Activated CD4-positive, CD25-positive, alpha-beta regulatory T cell treated with anti-CD3 and anti-CD28 coated beads, Interleukin-2, amount 50 U/mL, for 72 hours (primary cell): ENCODE data around the gene PHTF1.

Experiments
- DNase-seq: peaks from one replicate; pipeline ENCODE4 v3.0.0; 2021

Gene PHTF1

DNA sequence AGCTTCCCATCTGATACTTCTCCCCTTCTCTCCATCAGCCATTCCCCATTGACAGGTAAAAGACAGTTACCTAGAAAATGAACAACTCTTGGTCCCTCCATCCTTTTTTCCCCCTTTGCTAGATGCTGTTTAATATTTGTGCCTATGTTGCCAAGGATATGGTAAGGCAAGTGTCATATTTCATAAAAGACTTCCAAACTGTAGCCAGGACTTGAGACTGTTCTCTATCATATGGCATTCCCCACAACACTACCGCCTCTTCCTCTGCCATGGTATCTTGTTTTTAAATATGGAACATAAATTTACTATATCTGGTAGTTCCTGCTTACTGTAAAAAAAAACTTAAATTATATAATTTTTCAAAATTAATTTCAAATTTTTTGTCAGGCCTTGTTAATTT, 97.2 kb downstream of the PHTF1 start:
- no peak for DNase-seq

DNA sequence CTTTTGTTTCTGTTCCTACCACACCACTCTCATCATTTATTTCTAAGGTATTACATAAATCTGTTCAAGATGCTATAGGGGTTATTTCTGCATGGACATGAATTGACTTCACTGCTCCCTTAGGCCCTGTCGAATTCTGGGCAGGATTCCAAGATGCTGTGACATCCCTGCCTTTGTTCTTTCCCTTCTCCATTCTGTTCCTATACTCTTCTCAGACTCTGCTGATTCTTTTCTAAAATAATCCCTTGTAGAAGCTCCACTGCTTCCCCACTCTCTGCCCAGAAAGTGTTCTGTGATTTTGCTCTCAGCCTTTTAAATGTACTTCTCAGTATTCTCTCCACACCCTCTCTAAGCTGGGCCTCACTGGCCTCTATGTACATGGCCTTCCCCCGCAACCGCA, 99.2 kb downstream of the PHTF1 start:
- no peak for DNase-seq

DNA sequence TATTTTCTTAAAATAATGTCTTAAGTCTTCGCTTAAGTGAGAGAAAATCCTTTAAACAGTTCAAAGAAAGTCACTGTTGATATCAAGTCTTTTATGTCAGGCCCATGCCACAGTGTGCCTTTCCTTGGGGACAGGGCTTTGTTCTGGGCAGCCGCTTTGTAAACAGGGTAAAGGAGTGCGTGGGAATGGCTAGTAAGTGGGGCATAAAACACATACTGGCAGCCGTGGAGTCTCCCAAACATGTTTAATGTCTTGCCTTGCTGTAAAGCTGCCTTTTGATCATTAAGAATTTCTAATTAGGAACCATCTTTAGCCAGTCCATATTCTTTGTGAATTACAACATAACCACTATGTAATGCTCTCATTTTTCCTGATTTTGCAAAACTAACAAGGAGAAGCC, 99.7 kb downstream of the PHTF1 start:
- no peak for DNase-seq

DNA sequence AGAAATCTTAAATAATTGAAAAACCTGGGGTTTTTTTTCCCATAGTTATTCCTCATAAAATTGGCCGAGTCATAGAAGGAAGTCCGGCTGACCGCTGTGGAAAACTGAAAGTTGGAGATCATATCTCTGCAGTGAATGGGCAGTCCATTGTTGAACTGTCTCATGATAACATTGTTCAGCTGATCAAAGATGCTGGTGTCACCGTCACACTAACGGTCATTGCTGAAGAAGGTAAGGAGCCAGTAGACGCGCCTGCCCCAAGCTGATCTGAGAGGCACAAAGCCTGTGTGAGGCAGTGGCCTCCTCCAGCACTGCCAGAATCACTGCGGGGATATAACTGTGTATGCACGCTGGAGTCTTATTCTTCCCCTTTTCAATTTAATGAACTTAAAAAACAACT, 100.3 kb downstream of the PHTF1 start:
- no peak for DNase-seq

DNA sequence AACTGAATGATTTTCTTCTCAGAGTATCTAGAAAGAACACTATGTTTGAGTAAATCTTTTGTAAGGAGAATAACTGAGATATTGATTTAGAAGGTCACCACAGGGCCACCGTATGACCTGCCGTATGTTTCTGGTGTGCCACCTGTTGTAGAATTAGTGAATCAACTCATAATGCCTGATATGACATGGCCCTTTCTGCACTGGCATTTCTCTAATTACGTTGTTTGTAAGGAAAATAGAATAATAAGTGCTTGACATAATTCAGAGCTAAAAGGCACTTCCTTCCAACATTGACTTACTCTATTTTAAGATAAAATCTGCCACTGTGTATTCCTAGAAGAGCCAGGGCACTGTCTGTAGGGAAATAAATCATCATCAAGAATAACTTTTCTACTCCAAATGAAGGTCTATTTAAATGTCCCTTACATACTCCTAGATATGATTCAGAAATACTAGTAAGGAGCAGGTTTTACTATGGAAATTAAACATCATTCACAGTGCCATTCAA, 101.7 kb downstream of the PHTF1 start:
- no peak for DNase-seq

DNA sequence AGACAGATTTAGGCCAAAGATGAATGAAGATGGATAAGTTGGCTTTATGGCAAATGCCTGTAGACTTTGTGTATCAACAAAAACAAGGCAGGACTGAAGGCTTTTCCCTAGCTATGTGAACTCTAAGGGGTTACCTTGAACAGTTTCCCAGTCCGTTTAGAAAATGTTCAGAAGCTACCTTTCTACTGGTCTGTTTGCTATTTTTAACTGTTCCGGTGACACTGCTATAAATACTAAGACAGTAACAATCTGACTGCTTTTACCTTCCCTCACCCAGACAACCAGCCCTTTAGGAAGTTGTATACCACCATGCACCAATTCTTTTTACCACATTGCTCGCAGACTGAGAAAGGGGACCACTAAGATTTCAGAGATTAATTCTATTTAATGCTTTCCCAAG, 102.2 kb downstream of the PHTF1 start:
- no peak for DNase-seq

DNA sequence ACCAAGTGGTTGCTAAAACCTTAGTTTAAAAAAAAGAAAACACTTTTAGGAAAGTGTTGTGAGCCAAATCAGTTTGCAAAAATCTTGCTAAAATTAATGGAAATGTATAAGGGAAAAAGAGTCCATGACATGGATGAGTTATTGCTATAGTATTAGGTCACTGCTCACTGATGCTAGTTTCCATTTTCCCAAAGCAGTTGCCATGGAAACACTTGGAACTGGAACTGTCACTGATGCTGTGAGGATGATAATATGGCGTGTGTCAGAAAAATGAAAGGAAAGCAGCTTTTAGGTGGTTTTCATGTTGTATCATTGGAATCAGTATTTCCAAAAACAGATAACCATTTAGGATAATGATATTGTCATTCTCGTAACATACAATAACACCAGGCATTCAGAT, 104.4 kb downstream of the PHTF1 start:
- no peak for DNase-seq

DNA sequence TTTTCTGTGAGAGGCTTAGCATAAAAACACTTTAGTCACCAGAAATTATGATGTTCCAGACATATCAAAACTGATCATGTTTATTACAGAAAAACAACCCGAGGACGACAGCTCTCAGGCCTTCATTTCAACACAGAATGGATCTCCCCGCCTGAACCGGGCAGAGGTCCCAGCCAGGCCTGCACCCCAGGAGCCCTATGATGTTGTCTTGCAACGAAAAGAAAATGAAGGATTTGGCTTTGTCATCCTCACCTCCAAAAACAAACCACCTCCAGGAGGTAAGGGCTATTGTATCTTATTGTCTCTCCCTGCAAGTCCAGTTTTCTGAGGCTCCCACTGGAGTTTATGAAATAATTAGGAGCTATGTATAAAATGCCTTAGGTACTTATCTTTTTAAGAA, 105.5 kb downstream of the PHTF1 start:
- DNase-seq = no peak

DNA sequence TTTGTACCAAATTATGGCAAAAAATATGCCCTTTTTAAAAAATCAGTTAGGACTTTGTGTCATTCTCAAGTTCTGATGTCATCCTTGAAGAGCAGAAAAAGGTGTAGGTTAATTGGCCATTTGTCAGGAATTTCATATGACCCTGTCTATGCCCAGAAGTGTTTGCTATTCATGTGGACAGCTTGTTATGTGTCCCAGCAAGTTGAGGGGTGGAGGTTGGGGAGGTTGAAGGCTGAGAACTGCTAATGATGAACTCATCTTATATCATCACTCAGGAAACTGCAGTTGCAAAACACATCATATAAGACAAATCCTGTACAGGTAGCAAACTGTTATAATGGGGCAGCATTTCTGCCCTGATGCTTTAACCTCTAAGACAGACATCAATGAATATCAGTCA, 106.5 kb downstream of the PHTF1 start:
- DNase-seq = no peak

DNA sequence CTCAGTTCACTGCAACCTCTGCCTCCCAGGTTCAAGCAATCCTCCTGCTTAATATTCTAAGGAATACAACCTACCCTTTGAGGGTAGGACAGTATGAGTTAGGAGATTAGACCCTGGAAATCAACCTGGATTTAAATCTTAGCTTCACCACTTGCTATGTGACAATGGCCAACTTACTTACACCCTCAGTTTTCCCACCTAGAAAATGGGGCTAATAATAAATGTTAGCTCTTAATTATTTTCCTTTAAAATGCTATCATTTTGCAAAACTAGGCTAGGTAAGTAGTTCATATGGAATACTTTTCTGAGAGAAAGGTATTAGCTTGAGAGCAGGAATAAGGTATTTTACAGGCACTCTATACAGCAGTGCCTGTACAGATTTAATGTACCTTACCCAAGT, 110.8 kb downstream of the PHTF1 start:
- DNase-seq = no peak

DNA sequence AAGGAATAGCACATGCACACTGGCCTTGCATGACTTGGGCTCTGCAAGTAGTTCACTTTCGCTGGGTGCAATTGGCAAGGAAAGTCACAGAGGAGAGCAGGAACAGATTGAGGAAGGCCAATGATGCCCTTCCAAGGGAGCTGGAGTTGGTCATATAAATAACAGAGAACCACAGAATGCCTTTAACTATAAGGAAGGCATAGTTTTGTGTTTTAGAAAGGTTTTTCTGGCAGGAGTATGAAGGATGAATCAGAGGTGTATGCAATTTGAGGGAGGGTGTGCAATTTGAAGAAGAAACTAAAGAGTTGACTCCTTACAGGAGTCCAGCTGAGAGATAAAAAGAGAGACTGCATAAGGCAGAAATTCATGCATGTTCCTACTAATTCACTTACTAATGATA, 112.1 kb downstream of the PHTF1 start:
- DNase-seq = no peak
